Testis (tissue), 2 donors: ENCODE results near the gene WDCP.

Experiments
- CTCF ChIP-seq, 3 experiments: fragments of 450-650 bp in 2 of 3; fragments of 200-600 bp in 1 of 3; sonication (generic) in 1 of 3; IDR thresholded peaks; one replicate each; pipeline ENCODE4 v1.5.1; 2016 to 2019; ENCODE audit warnings: antibody characterized with exemption in 3 of 3, mild to moderate bottlenecking in 2 of 3, moderate library complexity in 1 of 3
- POLR2A ChIP-seq: fragments of 450-650 bp; IDR thresholded peaks from one replicate; pipeline ENCODE4 v1.6.1; 2017; ENCODE audit warnings: antibody characterized with exemption, mild to moderate bottlenecking, moderate library complexity

DNA sequence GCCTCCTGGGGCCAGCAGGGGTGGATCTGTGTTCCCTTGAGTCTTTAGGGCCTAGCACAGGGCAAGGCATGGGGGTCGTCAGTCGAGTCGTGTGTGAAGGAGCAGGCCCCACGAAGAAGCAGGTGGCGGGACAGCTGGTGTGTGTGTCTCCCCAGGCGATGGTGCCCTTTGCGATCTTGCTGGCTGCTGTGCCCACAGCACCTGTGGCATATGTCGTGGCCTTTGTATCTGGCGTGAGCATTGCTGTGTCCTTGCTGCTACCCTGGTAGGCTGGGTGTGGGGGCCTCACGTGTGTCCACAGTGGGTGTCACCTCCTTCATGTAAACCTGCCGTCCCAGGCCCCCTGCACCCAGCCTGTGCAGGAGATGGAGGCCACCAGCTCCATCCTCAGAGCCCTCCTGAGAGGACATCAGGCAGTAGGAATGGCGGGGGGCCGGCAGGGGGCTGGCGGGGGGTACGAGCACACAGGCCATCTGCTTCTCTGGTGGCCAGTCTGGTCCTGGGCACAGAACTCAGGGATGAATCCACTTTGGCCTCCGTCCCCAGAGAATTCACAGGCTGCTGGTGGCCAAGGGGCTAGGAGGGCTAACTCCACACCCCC lies 24.1 kb downstream of the WDCP start:
- no peak for TF ChIP-seq CTCF (IDR thresholded peaks at IDR 0.05)
- no peak for TF ChIP-seq POLR2A
